GM23338 (cell line): ENCODE results near the gene CNOT4. TPM values are rescaled to one million over a fixed set of nuclear protein-coding genes. Genes with fewer than 3 reads are reported as not detected.

Experiments
- ATAC-seq: fragments of 200-7000 bp; cut with Tn5 transposase; 3 replicates; pipeline ENCODE4 v1.9.1; 2020
- DNase-seq: peaks from one replicate; pipeline ENCODE4 v3.0.0-alpha.2; 2015; ENCODE audit warnings: low spot score
- H2AFZ ChIP-seq: fragments of 200-600 bp; sonication (generic); 2 replicates; pipeline ENCODE4 v1.8.0; 2016; ENCODE audit warnings: antibody characterized with exemption, mild to moderate bottlenecking, moderate library complexity
- H3F3A ChIP-seq: fragments of 200-600 bp; sonication (generic); replicated peaks from 2 replicates; pipeline ENCODE4 v1.8.0; 2017; ENCODE audit warnings: antibody characterized with exemption, mixed run types, low read depth
- H3K27ac ChIP-seq: fragments of 200-600 bp; sonication (generic); 2 replicates; pipeline ENCODE4 v1.6.1; 2016; ENCODE audit warnings: low read depth
- H3K27me3 ChIP-seq: fragments of 200-600 bp; sonication (generic); 2 replicates; pipeline ENCODE4 v1.8.0; 2016; ENCODE audit warnings: mild to moderate bottlenecking, mixed run types, moderate library complexity; ENCODE audit not compliant: insufficient read depth
- H3K36me3 ChIP-seq: fragments of 200-600 bp; sonication (generic); 2 replicates; pipeline ENCODE4 v1.8.0; 2016; ENCODE audit warnings: mild to moderate bottlenecking; ENCODE audit not compliant: insufficient read depth
- H3K4me1 ChIP-seq: fragments of 200-600 bp; sonication (generic); 2 replicates; pipeline ENCODE4 v1.8.0; 2016; ENCODE audit warnings: mild to moderate bottlenecking, moderate library complexity; ENCODE audit not compliant: insufficient read depth
- H3K4me2 ChIP-seq: fragments of 200-600 bp; sonication (generic); 2 replicates; pipeline ENCODE4 v1.7.1; 2017; ENCODE audit warnings: mixed run types
- H3K4me3 ChIP-seq: fragments of 200-600 bp; sonication (generic); 2 replicates; pipeline ENCODE4 v1.6.1; 2016; ENCODE audit warnings: mixed run types
- H3K79me2 ChIP-seq: fragments of 200-600 bp; sonication (generic); replicated peaks from 2 replicates; pipeline ENCODE4 v1.8.0; 2017; ENCODE audit warnings: mild to moderate bottlenecking; ENCODE audit not compliant: insufficient read depth
- H3K9me2 ChIP-seq: fragments of 200-600 bp; sonication (generic); 2 replicates; pipeline ENCODE4 v1.8.0; 2017; ENCODE audit not compliant: insufficient read depth
- H4K20me1 ChIP-seq: fragments of 200-600 bp; sonication (generic); replicated peaks from 2 replicates; pipeline ENCODE4 v1.8.0; 2017; ENCODE audit warnings: mild to moderate bottlenecking; ENCODE audit not compliant: insufficient read depth
- H3K27ac Mint-ChIP-seq: 2 replicates; pipeline ENCODE4 v1.8.0; 2020; ENCODE audit warnings: inconsistent platforms, mild to moderate bottlenecking, moderate library complexity, mixed read lengths
- H3K27me3 Mint-ChIP-seq: 3 replicates; pipeline ENCODE4 v1.8.0; 2022; ENCODE audit warnings: low read depth, mild to moderate bottlenecking, moderate library complexity, mixed read lengths, inconsistent platforms; ENCODE audit not compliant: insufficient read depth, poor library complexity
- H3K36me3 Mint-ChIP-seq: 3 replicates; pipeline ENCODE4 v1.8.0; 2021; ENCODE audit warnings: low read depth, mild to moderate bottlenecking, inconsistent platforms, moderate library complexity, mixed read lengths
- H3K4me1 Mint-ChIP-seq: 3 replicates; pipeline ENCODE4 v1.8.0; 2020; ENCODE audit warnings: mild to moderate bottlenecking, inconsistent platforms, mixed read lengths
- H3K4me3 Mint-ChIP-seq: 3 replicates; pipeline ENCODE4 v1.8.0; 2021; ENCODE audit warnings: moderate library complexity, mild to moderate bottlenecking, inconsistent platforms, mixed read lengths
- H3K9me3 Mint-ChIP-seq: 3 replicates; pipeline ENCODE4 v1.8.0; 2020; ENCODE audit warnings: moderate library complexity, mild to moderate bottlenecking, inconsistent platforms, mixed read lengths
- CREB1 ChIP-seq: fragments of 250-450 bp; sonication (Bioruptor Pico); IDR thresholded peaks from 2 replicates; pipeline ENCODE4 v1.5.0; 2020; ENCODE audit warnings: low read depth, mild to moderate bottlenecking, moderate library complexity
- EZH2 ChIP-seq: fragments of 200-600 bp; sonication (generic); IDR thresholded peaks from one replicate; pipeline ENCODE4 v1.8.0; 2017; ENCODE audit warnings: antibody characterized with exemption, mild to moderate bottlenecking, low read depth; ENCODE audit not compliant: unreplicated experiment
- EZH2phosphoT487 ChIP-seq: fragments of 200-600 bp; sonication (generic); IDR thresholded peaks from one replicate; pipeline ENCODE4 v1.8.1; 2018; ENCODE audit warnings: antibody characterized with exemption; ENCODE audit not compliant: unreplicated experiment
- JUNB ChIP-seq: IDR thresholded peaks from one replicate; pipeline ENCODE4 v1.6.1; 2016; ENCODE audit warnings: antibody characterized with exemption; ENCODE audit not compliant: unreplicated experiment
- NANOG ChIP-seq: IDR thresholded peaks from 2 replicates; pipeline ENCODE4 v1.6.1; 2016; ENCODE audit warnings: antibody characterized with exemption, borderline replicate concordance
- POLR2AphosphoS5 ChIP-seq: IDR thresholded peaks from 2 replicates; pipeline ENCODE4 v1.6.1; 2016; ENCODE audit warnings: antibody characterized with exemption, low read depth
- ZNF114 ChIP-seq: fragments of 250-450 bp; sonication (Bioruptor Pico); IDR thresholded peaks from 2 replicates; pipeline ENCODE4 v1.5.0; 2020; ENCODE audit warnings: mild to moderate bottlenecking, moderate library complexity
- ZNF331 ChIP-seq: fragments of 250-450 bp; sonication (Bioruptor Pico); IDR thresholded peaks from 2 replicates; pipeline ENCODE4 v1.5.0; 2020; ENCODE audit warnings: low read depth, mild to moderate bottlenecking, moderate library complexity
- polyA plus RNA-seq: library from polyadenylated mRNA; unstranded; fragments of >200 nt; fragmentation: Nextera tagmentation; extraction: Ambion mirVana; gene quantifications from 2 replicates; pipeline ENCODE4 v1.2.1, GENCODE V29; 2016
- total RNA-seq: library from RNA; depleted of rRNA; stranded (reverse); fragments of >200 nt; shearing (Covaris generic); gene quantifications from 2 replicates; pipeline ENCODE4 v1.2.3, GENCODE V29; 2014
- TF ChIP-seq, protein P1 (sequence below), 2 experiments: fragments of 200-600 bp in 1 of 2; sonication (generic) in 1 of 2; conservative IDR thresholded peaks; 2 replicates each; pipeline versions ENCODE4 v1.5.1 to v1.6.1; 2016 to 2017; ENCODE audit warnings: antibody characterized with exemption in 2 of 2, low read depth in 2 of 2, mild to moderate bottlenecking in 2 of 2, moderate library complexity in 1 of 2
- TF ChIP-seq, protein P2 (sequence below): fragments of 250-450 bp; sonication (Bioruptor Pico); IDR thresholded peaks from 2 replicates; pipeline ENCODE4 v1.5.0; 2020; ENCODE audit warnings: mild to moderate bottlenecking, moderate library complexity
- TF ChIP-seq, protein P3 (sequence below): IDR thresholded peaks from one replicate; pipeline ENCODE4 v1.6.1; 2018; ENCODE audit warnings: antibody characterized with exemption; ENCODE audit not compliant: unreplicated experiment

Gene CNOT4
- total and polyA plus RNA-seq, 2 experiments from 2014 or later: 18.9 to 26.2 TPM

DNA sequence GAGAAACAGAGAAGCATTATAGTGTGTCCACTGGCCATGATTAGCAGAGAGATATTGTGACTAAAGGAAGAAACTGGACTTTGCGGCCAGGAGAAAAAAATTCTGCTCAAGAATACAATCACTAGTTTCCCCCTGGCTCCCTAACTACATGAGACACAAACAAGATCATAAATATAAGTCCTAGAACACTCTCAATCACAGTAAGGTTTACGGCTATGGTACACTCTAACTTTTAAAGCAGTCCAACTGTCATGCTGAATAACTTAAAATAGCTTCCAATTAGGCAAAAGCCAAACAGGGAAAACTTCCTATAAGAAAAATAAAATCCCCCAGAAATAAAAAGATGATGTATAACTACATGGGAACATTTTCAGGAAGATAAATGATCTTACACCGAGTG is 144.2 kb downstream of the CNOT4 start:
- Histone ChIP-seq H3K9me2 (no peaks in the 10 kb centered on the region), H3K27ac (no peak overlapping the region), H3K36me3 (no peaks in the 10 kb centered on the region), H4K20me1 (peaks cover 3% of the 10 kb centered on the region; the same call in 1 of the 2 replicates), H3K4me3 (no peak overlapping the region), H3K4me1 (peaks cover 10% of the 10 kb centered on the region), H3K79me2 (no peaks in the 10 kb centered on the region), H3K4me2 (no peak overlapping the region), H3F3A (no peaks in the 10 kb centered on the region), H3K27me3 (no peaks in the 10 kb centered on the region), H2AFZ (no peak overlapping the region)
- no peak for TF ChIP-seq ZNF114 (CRISPR knock-in tag)
- Mint-ChIP-seq H3K27ac (peak overlapping the region; percentile 11; the same call in 1 of the 2 replicates), H3K36me3 (peaks cover 11% of the 10 kb centered on the region), H3K27me3 (peaks cover 3% of the 10 kb centered on the region), H3K9me3 (no peaks in the 10 kb centered on the region), H3K4me3 (no peak overlapping the region), H3K4me1 (peaks cover 13% of the 10 kb centered on the region; the same call in 2 of the 3 replicates)
- DNase-seq: no peak
- no peak for ATAC-seq

DNA sequence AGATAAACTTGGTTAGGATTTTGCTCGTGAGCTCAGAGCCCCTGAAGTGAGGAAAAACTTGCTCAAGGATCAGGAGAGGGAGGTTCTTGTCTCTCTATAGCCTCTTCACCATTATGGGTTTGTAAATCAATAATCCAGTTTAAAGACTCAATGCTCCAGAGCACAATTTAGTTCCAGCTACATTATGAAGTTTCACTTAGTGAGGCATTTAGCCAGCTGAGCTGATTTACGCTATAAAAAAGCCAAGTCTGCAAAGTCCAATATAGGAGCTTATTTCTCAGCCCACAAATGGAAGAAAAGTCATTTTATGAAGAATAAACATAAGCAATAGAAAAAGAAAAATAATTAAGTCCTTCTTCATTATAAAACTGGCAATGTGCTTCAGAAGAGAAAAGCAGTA is 145.7 kb downstream of the CNOT4 start:
- Histone ChIP-seq H3K27me3 (no peaks in the 10 kb centered on the region), H3F3A (no peaks in the 10 kb centered on the region), H3K9me2 (no peaks in the 10 kb centered on the region), H3K79me2 (no peaks in the 10 kb centered on the region), H3K4me2 (no peak overlapping the region), H2AFZ (no peak overlapping the region), H4K20me1 (peaks cover 3% of the 10 kb centered on the region; the same call in 1 of the 2 replicates), H3K4me3 (no peak overlapping the region), H3K36me3 (no peaks in the 10 kb centered on the region), H3K27ac (no peak overlapping the region), H3K4me1 (peaks cover 10% of the 10 kb centered on the region)
- TF ChIP-seq CREB1 (no peak), EZH2phosphoT487 (no peak), POLR2AphosphoS5 (no peak), EZH2 (no peak), NANOG (no peak), ZNF331 (CRISPR knock-in tag) (no peak), JUNB (no peak)
- TF ChIP-seq, protein P1, sequence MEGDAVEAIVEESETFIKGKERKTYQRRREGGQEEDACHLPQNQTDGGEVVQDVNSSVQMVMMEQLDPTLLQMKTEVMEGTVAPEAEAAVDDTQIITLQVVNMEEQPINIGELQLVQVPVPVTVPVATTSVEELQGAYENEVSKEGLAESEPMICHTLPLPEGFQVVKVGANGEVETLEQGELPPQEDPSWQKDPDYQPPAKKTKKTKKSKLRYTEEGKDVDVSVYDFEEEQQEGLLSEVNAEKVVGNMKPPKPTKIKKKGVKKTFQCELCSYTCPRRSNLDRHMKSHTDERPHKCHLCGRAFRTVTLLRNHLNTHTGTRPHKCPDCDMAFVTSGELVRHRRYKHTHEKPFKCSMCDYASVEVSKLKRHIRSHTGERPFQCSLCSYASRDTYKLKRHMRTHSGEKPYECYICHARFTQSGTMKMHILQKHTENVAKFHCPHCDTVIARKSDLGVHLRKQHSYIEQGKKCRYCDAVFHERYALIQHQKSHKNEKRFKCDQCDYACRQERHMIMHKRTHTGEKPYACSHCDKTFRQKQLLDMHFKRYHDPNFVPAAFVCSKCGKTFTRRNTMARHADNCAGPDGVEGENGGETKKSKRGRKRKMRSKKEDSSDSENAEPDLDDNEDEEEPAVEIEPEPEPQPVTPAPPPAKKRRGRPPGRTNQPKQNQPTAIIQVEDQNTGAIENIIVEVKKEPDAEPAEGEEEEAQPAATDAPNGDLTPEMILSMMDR (conservative IDR thresholded peaks at IDR 0.05; ENCODE audit: low read depth in 2 of 2): no peak
- TF ChIP-seq, protein P2, sequence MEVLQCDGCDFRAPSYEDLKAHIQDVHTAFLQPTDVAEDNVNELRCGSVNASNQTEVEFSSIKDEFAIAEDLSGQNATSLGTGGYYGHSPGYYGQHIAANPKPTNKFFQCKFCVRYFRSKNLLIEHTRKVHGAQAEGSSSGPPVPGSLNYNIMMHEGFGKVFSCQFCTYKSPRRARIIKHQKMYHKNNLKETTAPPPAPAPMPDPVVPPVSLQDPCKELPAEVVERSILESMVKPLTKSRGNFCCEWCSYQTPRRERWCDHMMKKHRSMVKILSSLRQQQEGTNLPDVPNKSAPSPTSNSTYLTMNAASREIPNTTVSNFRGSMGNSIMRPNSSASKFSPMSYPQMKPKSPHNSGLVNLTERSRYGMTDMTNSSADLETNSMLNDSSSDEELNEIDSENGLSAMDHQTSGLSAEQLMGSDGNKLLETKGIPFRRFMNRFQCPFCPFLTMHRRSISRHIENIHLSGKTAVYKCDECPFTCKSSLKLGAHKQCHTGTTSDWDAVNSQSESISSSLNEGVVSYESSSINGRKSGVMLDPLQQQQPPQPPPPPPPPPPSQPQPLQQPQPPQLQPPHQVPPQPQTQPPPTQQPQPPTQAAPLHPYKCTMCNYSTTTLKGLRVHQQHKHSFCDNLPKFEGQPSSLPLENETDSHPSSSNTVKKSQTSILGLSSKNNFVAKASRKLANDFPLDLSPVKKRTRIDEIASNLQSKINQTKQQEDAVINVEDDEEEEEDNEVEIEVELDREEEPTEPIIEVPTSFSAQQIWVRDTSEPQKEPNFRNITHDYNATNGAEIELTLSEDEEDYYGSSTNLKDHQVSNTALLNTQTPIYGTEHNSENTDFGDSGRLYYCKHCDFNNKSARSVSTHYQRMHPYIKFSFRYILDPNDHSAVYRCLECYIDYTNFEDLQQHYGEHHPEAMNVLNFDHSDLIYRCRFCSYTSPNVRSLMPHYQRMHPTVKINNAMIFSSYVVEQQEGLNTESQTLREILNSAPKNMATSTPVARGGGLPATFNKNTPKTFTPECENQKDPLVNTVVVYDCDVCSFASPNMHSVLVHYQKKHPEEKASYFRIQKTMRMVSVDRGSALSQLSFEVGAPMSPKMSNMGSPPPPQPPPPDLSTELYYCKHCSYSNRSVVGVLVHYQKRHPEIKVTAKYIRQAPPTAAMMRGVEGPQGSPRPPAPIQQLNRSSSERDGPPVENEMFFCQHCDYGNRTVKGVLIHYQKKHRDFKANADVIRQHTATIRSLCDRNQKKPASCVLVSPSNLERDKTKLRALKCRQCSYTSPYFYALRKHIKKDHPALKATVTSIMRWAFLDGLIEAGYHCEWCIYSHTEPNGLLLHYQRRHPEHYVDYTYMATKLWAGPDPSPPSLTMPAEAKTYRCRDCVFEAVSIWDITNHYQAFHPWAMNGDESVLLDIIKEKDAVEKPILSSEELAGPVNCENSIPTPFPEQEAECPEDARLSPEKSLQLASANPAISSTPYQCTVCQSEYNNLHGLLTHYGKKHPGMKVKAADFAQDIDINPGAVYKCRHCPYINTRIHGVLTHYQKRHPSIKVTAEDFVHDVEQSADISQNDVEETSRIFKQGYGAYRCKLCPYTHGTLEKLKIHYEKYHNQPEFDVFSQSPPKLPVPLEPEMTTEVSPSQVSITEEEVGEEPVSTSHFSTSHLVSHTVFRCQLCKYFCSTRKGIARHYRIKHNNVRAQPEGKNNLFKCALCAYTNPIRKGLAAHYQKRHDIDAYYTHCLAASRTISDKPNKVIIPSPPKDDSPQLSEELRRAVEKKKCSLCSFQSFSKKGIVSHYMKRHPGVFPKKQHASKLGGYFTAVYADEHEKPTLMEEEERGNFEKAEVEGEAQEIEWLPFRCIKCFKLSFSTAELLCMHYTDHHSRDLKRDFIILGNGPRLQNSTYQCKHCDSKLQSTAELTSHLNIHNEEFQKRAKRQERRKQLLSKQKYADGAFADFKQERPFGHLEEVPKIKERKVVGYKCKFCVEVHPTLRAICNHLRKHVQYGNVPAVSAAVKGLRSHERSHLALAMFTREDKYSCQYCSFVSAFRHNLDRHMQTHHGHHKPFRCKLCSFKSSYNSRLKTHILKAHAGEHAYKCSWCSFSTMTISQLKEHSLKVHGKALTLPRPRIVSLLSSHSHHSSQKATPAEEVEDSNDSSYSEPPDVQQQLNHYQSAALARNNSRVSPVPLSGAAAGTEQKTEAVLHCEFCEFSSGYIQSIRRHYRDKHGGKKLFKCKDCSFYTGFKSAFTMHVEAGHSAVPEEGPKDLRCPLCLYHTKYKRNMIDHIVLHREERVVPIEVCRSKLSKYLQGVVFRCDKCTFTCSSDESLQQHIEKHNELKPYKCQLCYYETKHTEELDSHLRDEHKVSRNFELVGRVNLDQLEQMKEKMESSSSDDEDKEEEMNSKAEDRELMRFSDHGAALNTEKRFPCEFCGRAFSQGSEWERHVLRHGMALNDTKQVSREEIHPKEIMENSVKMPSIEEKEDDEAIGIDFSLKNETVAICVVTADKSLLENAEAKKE (CRISPR knock-in tag): no peak
- TF ChIP-seq, protein P3, sequence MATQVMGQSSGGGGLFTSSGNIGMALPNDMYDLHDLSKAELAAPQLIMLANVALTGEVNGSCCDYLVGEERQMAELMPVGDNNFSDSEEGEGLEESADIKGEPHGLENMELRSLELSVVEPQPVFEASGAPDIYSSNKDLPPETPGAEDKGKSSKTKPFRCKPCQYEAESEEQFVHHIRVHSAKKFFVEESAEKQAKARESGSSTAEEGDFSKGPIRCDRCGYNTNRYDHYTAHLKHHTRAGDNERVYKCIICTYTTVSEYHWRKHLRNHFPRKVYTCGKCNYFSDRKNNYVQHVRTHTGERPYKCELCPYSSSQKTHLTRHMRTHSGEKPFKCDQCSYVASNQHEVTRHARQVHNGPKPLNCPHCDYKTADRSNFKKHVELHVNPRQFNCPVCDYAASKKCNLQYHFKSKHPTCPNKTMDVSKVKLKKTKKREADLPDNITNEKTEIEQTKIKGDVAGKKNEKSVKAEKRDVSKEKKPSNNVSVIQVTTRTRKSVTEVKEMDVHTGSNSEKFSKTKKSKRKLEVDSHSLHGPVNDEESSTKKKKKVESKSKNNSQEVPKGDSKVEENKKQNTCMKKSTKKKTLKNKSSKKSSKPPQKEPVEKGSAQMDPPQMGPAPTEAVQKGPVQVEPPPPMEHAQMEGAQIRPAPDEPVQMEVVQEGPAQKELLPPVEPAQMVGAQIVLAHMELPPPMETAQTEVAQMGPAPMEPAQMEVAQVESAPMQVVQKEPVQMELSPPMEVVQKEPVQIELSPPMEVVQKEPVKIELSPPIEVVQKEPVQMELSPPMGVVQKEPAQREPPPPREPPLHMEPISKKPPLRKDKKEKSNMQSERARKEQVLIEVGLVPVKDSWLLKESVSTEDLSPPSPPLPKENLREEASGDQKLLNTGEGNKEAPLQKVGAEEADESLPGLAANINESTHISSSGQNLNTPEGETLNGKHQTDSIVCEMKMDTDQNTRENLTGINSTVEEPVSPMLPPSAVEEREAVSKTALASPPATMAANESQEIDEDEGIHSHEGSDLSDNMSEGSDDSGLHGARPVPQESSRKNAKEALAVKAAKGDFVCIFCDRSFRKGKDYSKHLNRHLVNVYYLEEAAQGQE: no peak
- ATAC-seq (no peak), DNase-seq (no peak)
- Mint-ChIP-seq H3K4me3 (no peak overlapping the region), H3K36me3 (peaks cover 11% of the 10 kb centered on the region), H3K4me1 (peaks cover 13% of the 10 kb centered on the region; the same call in 2 of the 3 replicates), H3K9me3 (no peaks in the 10 kb centered on the region), H3K27ac (no peak overlapping the region), H3K27me3 (peaks cover 3% of the 10 kb centered on the region)
